Stimulated activated CD4-positive, alpha-beta T cell treated with anti-CD3 and anti-CD28 coated beads, Interleukin-15, amount 100 ng/mL, for 1 hour (primary cell): ENCODE data around the gene TLE4.
"Not testable (repeated sequence)": the region's sequence is repeated elsewhere in the genome, so short reads cannot be mapped to it uniquely, and the experiment has no call there.

Source experiments
- DNase-seq, 2 donors: peaks; one replicate each; pipeline ENCODE4 v3.0.0-alpha.2; 2020; ENCODE audit warnings: low read depth in 1 of 2, low spot score in 1 of 2

The TLE4 gene

GRCh38 chr9:79709743-79710674, 138.2 kb downstream of the TLE4 start:
- DNase-seq, result no peak

GRCh38 chr9:79711874-79712273, 140.1 kb downstream of the TLE4 start:
- DNase-seq, result no peak

- no peak for DNase-seq
Measured at GRCh38 chr9:79719021-79719420, 147.3 kb downstream of the TLE4 start.

- DNase-seq, result no peak
Measured at GRCh38 chr9:79719989-79720388, 148.2 kb downstream of the TLE4 start.

- DNase-seq, result no peak
Measured at GRCh38 chr9:79731171-79731890, 159.6 kb downstream of the TLE4 start.

- DNase-seq, result no peak
Measured at GRCh38 chr9:79735023-79735779, 163.4 kb downstream of the TLE4 start.

GRCh38 chr9:79736051-79736450, 164.3 kb downstream of the TLE4 start:
- DNase-seq, result no peak

- DNase-seq, result no peak
Measured at GRCh38 chr9:79741381-79741780, 169.6 kb downstream of the TLE4 start.

- DNase-seq, result no peak
Measured at GRCh38 chr9:79742110-79742721, 170.5 kb downstream of the TLE4 start.

- no peak for DNase-seq
Measured at GRCh38 chr9:79744521-79744920, 172.8 kb downstream of the TLE4 start.

- no peak for DNase-seq
Measured at GRCh38 chr9:79745752-79746336, 174.1 kb downstream of the TLE4 start.

GRCh38 chr9:79751895-79752466, 180.2 kb downstream of the TLE4 start:
- DNase-seq, result not testable (repeated sequence)

GRCh38 chr9:79756414-79756813, 184.6 kb downstream of the TLE4 start:
- no peak for DNase-seq

- DNase-seq, result no peak
Measured at GRCh38 chr9:79757074-79757473, 185.3 kb downstream of the TLE4 start.

- no peak for DNase-seq
Measured at GRCh38 chr9:79757881-79758669, 186.3 kb downstream of the TLE4 start.

GRCh38 chr9:79759460-79759859, 187.7 kb downstream of the TLE4 start:
- DNase-seq, result no peak

- DNase-seq, result no peak
Measured at GRCh38 chr9:79762070-79762469, 190.3 kb downstream of the TLE4 start.

GRCh38 chr9:79763671-79764285, 192.0 kb downstream of the TLE4 start:
- no peak for DNase-seq

- no peak for DNase-seq
Measured at GRCh38 chr9:79764374-79764773, 192.6 kb downstream of the TLE4 start.
